Psoas muscle (tissue), 8 donors: Measurements from ENCODE around the gene NANOS1. TPM values are rescaled to one million over a fixed set of nuclear protein-coding genes. Genes with fewer than 3 reads are reported as not detected.

Experiments
- ATAC-seq, 4 donors: fragments of 200-7000 bp; cut with Tn5 transposase; one replicate each; pipeline ENCODE4 v1.9.1; 2020; ENCODE audit warnings: moderate library complexity in 3 of 4, mild to moderate bottlenecking in 2 of 4
- DNase-seq, 2 donors: peaks; one replicate each; pipeline ENCODE4 v3.0.0-alpha.2; 2020
- H3K27ac ChIP-seq: fragments of 200-600 bp; one replicate; pipeline ENCODE4 v1.8.0; 2022
- H3K27me3 ChIP-seq, 3 donors: fragments of 200-600 bp in 1 of 3; one replicate each; pipeline versions ENCODE4 v1.6.1 to v1.8.0; 2013 to 2022; ENCODE audit warnings: low read length in 2 of 3, mild to moderate bottlenecking in 2 of 3, moderate library complexity in 1 of 3; ENCODE audit not compliant: insufficient read depth in 3 of 3
- H3K36me3 ChIP-seq, 2 donors: fragments of 200-600 bp in 1 of 2; one replicate each; pipeline versions ENCODE4 v1.6.1 to v1.8.0; 2013 to 2022; ENCODE audit warnings: low read depth in 1 of 2, mild to moderate bottlenecking in 1 of 2, moderate library complexity in 1 of 2; ENCODE audit not compliant: insufficient read depth in 1 of 2
- H3K4me1 ChIP-seq: fragments of 200-600 bp; one replicate; pipeline ENCODE4 v1.8.0; 2022
- H3K4me3 ChIP-seq: fragments of 200-600 bp; one replicate; pipeline ENCODE4 v1.8.0; 2022; ENCODE audit warnings: mild to moderate bottlenecking
- H3K9me3 ChIP-seq: fragments of 200-600 bp; one replicate; pipeline ENCODE4 v1.8.0; 2022
- WGBS, 3 donors: extraction: QIAGEN DNeasy Blood & Tissue Kit; methylation state at CpG; one replicate each; pipeline versions ENCODE4 v1.1.6 to v1.1.7; 2013; 5-methylcytosine and 5-hydroxymethylcytosine counted together
- intact Hi-C, 2 donors: fragments of 100-400 bp; cut with DNase I; formaldehyde crosslinking; loops; one replicate each; pipeline versions ENCODE4 v1.11.0 to v1.14.2; 2022
- long read RNA-seq, 2 donors: library from polyadenylated mRNA; unstranded; transcript quantifications; one replicate each; pipeline ENCODE4 v2.0.0, GENCODE V29; 2021
- polyA plus RNA-seq, 3 donors: library from polyadenylated mRNA; stranded (reverse); fragments of 200-250 nt; gene quantifications; one replicate each; pipeline ENCODE4 v1.2.3, GENCODE V29; 2013
- total RNA-seq, 4 donors: library from RNA; stranded (reverse); fragmentation: NEBNext Ultra II Directional in 2 of 4; extraction: Animal tissue kit (Norgen Biotek cat#: 25700) in 2 of 4; gene quantifications; one replicate each; pipeline versions ENCODE4 v1.2.1 to v1.2.4, GENCODE V29; 2021 to 2023
- TF ChIP-seq, protein P1 (sequence below): fragments of 200-600 bp; IDR thresholded peaks from one replicate; pipeline ENCODE4 v1.8.0; 2022; ENCODE audit warnings: antibody characterized with exemption
- donor health status: healthy with polysubstance abuse.
- donor health status: DM: no; HTN: no; CAD: no; lungs with moderate emphysema.
- donor health status: Bipolar disorder and iron deficiency.
- donor health status: healthy.
- donor health status: DM: yes; HTN: yes; CAD: no.
- donor health status: DM: no; HTN: no; CAD: no.
- donor health status: DM: no; HTN: no; CAD: no.
- donor health status: DM: yes; HTN: yes; CAD: no.

NANOS1 gene
- total RNA-seq (10 to 100 TPM in 3 of 4 donors, 1 to 10 TPM in 1; 9.7 to 59.4 (median 17.1) TPM), polyA plus RNA-seq (10 to 100 TPM in 2 of 3 donors, 1 to 10 TPM in 1; 1.4 to 32.8 (median 30.7) TPM)
- long read RNA-seq, donor 1, full-length matches to known transcripts = 126 of 127 reads
- long read RNA-seq, donor 1, partial matches to known transcripts = 0 of 127 reads
- long read RNA-seq, donor 1, other reads (novel, unspliced or antisense) = 1 of 127 reads
- long read RNA-seq, donor 2, full-length matches to known transcripts = 125 of 128 reads
- long read RNA-seq, donor 2, partial matches to known transcripts = 0 of 128 reads
- long read RNA-seq, donor 2, other reads (novel, unspliced or antisense) = 3 of 128 reads

DNA sequence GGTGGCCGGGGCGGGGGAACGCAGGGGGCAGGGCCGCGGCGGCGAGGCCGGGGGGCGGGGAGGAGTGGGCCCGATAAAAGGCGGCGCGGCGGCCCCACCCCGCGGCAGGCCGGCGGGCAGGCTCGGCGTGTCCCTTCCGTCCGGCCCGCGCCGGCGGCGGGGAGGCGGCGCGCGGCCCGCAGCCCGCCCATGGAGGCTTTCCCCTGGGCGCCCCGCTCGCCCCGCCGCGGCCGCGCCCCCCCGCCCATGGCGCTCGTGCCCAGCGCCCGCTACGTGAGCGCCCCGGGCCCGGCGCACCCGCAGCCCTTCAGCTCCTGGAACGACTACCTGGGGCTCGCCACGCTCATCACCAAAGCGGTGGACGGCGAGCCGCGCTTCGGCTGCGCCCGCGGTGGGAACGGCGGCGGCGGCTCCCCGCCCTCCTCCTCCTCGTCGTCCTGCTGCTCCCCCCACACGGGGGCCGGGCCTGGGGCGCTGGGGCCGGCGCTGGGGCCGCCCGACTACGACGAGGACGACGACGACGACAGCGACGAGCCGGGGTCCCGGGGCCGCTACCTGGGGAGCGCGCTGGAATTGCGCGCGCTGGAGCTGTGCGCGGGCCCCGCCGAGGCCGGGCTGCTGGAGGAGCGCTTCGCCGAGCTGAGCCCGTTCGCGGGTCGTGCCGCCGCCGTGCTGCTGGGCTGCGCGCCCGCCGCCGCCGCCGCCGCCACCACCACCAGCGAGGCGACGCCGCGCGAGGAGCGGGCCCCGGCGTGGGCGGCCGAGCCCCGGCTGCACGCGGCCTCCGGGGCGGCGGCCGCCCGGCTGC is at the start of gene NANOS1:
Gene NANOS1 (plus strand): TSS at position 102 of the 808 bp plus-strand sequence. CDS start 88 bp downstream, at position 190.
- peak in 1 of 4 donors; percentile 0 for ATAC-seq
- peaks cover 0 to 21% of the 10 kb centered on the region in 2 donors for H3K36me3 ChIP-seq
- H3K4me3 ChIP-seq = peak within 1 kb of the TSS; percentile 74
- peak in 1 of 2 donors; percentile 30 for DNase-seq
- TF ChIP-seq, protein P1, sequence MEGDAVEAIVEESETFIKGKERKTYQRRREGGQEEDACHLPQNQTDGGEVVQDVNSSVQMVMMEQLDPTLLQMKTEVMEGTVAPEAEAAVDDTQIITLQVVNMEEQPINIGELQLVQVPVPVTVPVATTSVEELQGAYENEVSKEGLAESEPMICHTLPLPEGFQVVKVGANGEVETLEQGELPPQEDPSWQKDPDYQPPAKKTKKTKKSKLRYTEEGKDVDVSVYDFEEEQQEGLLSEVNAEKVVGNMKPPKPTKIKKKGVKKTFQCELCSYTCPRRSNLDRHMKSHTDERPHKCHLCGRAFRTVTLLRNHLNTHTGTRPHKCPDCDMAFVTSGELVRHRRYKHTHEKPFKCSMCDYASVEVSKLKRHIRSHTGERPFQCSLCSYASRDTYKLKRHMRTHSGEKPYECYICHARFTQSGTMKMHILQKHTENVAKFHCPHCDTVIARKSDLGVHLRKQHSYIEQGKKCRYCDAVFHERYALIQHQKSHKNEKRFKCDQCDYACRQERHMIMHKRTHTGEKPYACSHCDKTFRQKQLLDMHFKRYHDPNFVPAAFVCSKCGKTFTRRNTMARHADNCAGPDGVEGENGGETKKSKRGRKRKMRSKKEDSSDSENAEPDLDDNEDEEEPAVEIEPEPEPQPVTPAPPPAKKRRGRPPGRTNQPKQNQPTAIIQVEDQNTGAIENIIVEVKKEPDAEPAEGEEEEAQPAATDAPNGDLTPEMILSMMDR = no peak
- H3K9me3 ChIP-seq = no peaks in the 10 kb centered on the region
- no peaks in the 10 kb centered on the region for H3K27me3 ChIP-seq
- intact Hi-C loops = loop anchor here (5.0 to 10.0 kb wide), 5 partner anchors 37 to 285 kb away; partner anchors contain the start of gene CACUL1 (in 1 of the 2)
- 0 to 1% (median 1%) methylated on average over 32 to 129 of the region's 136 CpGs for WGBS, 3 donors
- peak within 1 kb of the TSS; percentile 90 for H3K27ac ChIP-seq
- H3K4me1 ChIP-seq = peaks cover 27% of the 10 kb centered on the region

GRCh38 chr10:118980135-118980865 is 49.2 kb upstream of the NANOS1 start:
- 74 to 82% (median 75%) methylated on average over 17 of the region's 17 CpGs for WGBS, 3 donors
- TF ChIP-seq, protein P1 = no peak
- Histone ChIP-seq H3K36me3 (no peaks in the 10 kb centered on the region), H3K27ac (no peak overlapping the region), H3K4me1 (no peaks in the 10 kb centered on the region), H3K27me3 (no peaks in the 10 kb centered on the region), H3K4me3 (no peak overlapping the region), H3K9me3 (peaks cover 2% of the 10 kb centered on the region)
- DNase-seq (no peak), ATAC-seq (no peak)
- intact Hi-C loops = no loop called here

DNA sequence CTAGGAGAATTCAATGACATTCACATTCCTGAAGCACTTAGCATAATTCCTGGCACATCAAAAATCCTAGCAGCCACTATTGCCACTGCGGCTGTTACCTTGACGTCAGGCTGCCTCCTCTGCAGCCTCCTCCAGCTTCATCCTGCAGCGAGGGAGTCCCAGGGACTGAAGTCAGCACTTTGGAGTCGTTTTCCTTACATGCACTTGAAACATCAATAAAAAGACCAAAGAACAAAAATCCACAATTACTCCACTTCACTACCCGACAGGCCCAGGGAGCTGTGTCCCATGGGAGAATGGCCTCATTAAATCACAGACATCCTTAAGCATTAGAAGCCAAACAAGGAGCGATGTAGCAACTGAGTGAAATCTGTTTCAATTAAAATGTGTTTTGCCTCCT is 48.6 kb upstream of the NANOS1 start:
- DNase-seq (no peak), ATAC-seq (no peak)
- no peaks in the 10 kb centered on the region for H3K4me1 ChIP-seq
- H3K27ac ChIP-seq = no peak overlapping the region
- TF ChIP-seq, protein P1 = no peak
- intact Hi-C loops = no loop called here
- WGBS, 3 donors = 69 to 75% (median 72%) methylated on average over 6 of the region's 6 CpGs
- H3K27me3 ChIP-seq = no peaks in the 10 kb centered on the region
- no peaks in the 10 kb centered on the region for H3K36me3 ChIP-seq
- no peak overlapping the region for H3K4me3 ChIP-seq
- peaks cover 7% of the 10 kb centered on the region for H3K9me3 ChIP-seq

DNA sequence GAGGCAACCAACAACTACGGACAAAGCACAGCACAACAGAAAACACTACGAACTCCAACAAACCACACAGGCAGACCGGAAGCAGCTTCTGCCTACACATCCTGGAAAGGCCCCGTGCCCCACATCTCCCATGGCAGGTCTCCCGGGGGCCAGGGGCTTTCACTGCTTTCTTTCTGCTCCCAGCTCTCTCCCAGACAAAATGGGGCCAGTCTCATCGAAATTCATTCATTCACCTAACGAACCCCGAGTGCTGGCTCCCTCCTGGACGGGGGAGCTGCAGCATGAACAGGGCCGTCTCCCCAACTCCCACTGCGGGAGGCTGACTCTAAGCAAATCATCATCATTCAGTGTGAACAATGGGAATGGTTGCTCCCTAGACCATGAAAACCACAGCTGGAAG is 47.6 kb upstream of the NANOS1 start:
- Histone ChIP-seq H3K4me1 (no peaks in the 10 kb centered on the region), H3K27ac (no peak overlapping the region), H3K36me3 (no peaks in the 10 kb centered on the region), H3K27me3 (no peaks in the 10 kb centered on the region), H3K9me3 (peaks cover 14% of the 10 kb centered on the region), H3K4me3 (no peak overlapping the region)
- TF ChIP-seq, protein P1 = no peak
- intact Hi-C loops = no loop called here
- 87 to 90% (median 88%) methylated on average over 11 of the region's 11 CpGs for WGBS, 3 donors
- no peak for DNase-seq
- no peak for ATAC-seq
